Keratinocyte (primary cell): ENCODE results near the gene SRM. TPM values are rescaled to one million over a fixed set of nuclear protein-coding genes. Genes with fewer than 3 reads are reported as not detected.

ENCODE experiments used
- DNase-seq: peaks from one replicate; pipeline ENCODE4 v3.0.0-alpha.2; 2011; ENCODE audit warnings: low read depth, missing footprints, low spot score
- FAIRE-seq: peaks from 2 replicates; lab custom pipeline; 2011; peaks lifted over from hg19 to GRCh38; lab: Jason Lieb, UNC
- H2AFZ ChIP-seq: 2 replicates; pipeline ENCODE4 v1.6.0; 2012; ENCODE audit warnings: low read length, control low read depth, inconsistent platforms; ENCODE audit not compliant: control insufficient read depth
- H3K27ac ChIP-seq: 2 replicates; pipeline ENCODE4 v1.5.1; 2011; ENCODE audit warnings: low read length; ENCODE audit not compliant: control insufficient read depth, insufficient read depth
- H3K27me3 ChIP-seq: 3 replicates; pipeline ENCODE4 v1.6.0; 2011; ENCODE audit warnings: low read length; ENCODE audit not compliant: control insufficient read depth, insufficient read depth; ENCODE audit errors: extremely low read depth
- H3K36me3 ChIP-seq, 2 experiments: 2 replicates in 1 of 2; 3 replicates in 1 of 2; pipeline ENCODE4 v1.5.1; 2011; ENCODE audit warnings: low read length in 2 of 2, mild to moderate bottlenecking in 1 of 2; ENCODE audit not compliant: control insufficient read depth in 2 of 2, insufficient read depth in 2 of 2; ENCODE audit errors: extremely low read depth in 1 of 2
- H3K4me1 ChIP-seq: 3 replicates; pipeline ENCODE4 v1.5.1; 2011; ENCODE audit warnings: low read length; ENCODE audit not compliant: control insufficient read depth, insufficient read depth; ENCODE audit errors: extremely low read depth
- H3K4me2 ChIP-seq: 3 replicates; pipeline ENCODE4 v1.6.0; 2011; ENCODE audit warnings: low read depth, low read length; ENCODE audit not compliant: control insufficient read depth, insufficient read depth; ENCODE audit errors: extremely low read depth
- H3K4me3 ChIP-seq, 3 experiments: fragments of 200-600 bp in 1 of 3; sonication (generic) in 1 of 3; 2 replicates in 2 of 3; 3 replicates in 1 of 3; pipeline ENCODE4 v1.5.1; 2011 to 2016; ENCODE audit warnings: low read length in 3 of 3, mild to moderate bottlenecking in 3 of 3, control low read depth in 2 of 3, inconsistent platforms in 1 of 3, low read depth in 1 of 3, mixed read lengths in 1 of 3, mixed run types in 1 of 3, moderate library complexity in 1 of 3; ENCODE audit not compliant: control insufficient read depth in 2 of 3, insufficient read depth in 2 of 3; ENCODE audit errors: extremely low read depth in 1 of 3
- H3K79me2 ChIP-seq: 2 replicates; pipeline ENCODE4 v1.6.0; 2012; ENCODE audit warnings: low read length; ENCODE audit not compliant: control insufficient read depth, insufficient read depth
- H3K9ac ChIP-seq: 3 replicates; pipeline ENCODE4 v1.6.0; 2011; ENCODE audit warnings: low read length; ENCODE audit not compliant: control insufficient read depth, insufficient read depth; ENCODE audit errors: extremely low read depth
- H3K9me1 ChIP-seq: 3 replicates; pipeline ENCODE4 v1.6.0; 2011; ENCODE audit warnings: low read length; ENCODE audit not compliant: control insufficient read depth, insufficient read depth; ENCODE audit errors: extremely low read depth
- H3K9me3 ChIP-seq: 2 replicates; pipeline ENCODE4 v1.5.1; 2012; ENCODE audit warnings: low read depth, low read length; ENCODE audit not compliant: control insufficient read depth
- H4K20me1 ChIP-seq: 3 replicates; pipeline ENCODE4 v1.6.0; 2011; ENCODE audit warnings: low read length; ENCODE audit not compliant: control insufficient read depth, insufficient read depth; ENCODE audit errors: extremely low read depth
- CTCF ChIP-seq, 3 experiments: IDR thresholded peaks in 1 of 3; conservative IDR thresholded peaks in 1 of 3; optimal IDR thresholded peaks in 1 of 3; 2 replicates in 2 of 3; 3 replicates in 1 of 3; pipeline versions ENCODE3 to v1.5.1; 2011; ENCODE audit warnings: low read length in 3 of 3, mild to moderate bottlenecking in 3 of 3, moderate library complexity in 2 of 3, control low read depth in 1 of 3, inconsistent platforms in 1 of 3; ENCODE audit not compliant: insufficient read depth in 2 of 3; ENCODE audit errors: extremely low read depth in 1 of 3
- EZH2 ChIP-seq: IDR thresholded peaks from one replicate; pipeline ENCODE4 v1.6.1; 2012; ENCODE audit warnings: inconsistent platforms, mild to moderate bottlenecking, low read length, moderate library complexity
- dilution Hi-C: fragments of 300-500 bp; cut with MboI; formaldehyde crosslinking; loops from one replicate; pipeline ENCODE4 v1.7.0; 2020; ENCODE audit warnings: low sequenced_read_pairs; ENCODE audit not compliant: extremely low pct_ligation_motif_present
- polyA plus RNA-seq, 5 experiments: library from polyadenylated mRNA; depleted of rRNA in 3 of 5; stranded (reverse) in 3 of 5; stranded (forward) in 1 of 5; unstranded in 1 of 5; fragments of >200 nt; gene quantifications; 1 replicate in 1 of 5; 2 replicates in 3 of 5; 3 replicates in 1 of 5; pipeline versions ENCODE4 v1.2.1 to v1.2.3, GENCODE V29; 2011 to 2012; ENCODE audit warnings: missing spikeins in 2 of 5, low read depth in 1 of 5, low replicate concordance in 1 of 5

SRM gene
- polyA plus RNA-seq, 1 donor (not counting 4 experiments of a cell fraction or from before 2014, with no cell fraction given): 32.8 TPM

- FAIRE-seq: no peak
- TF ChIP-seq CTCF (optimal IDR thresholded peaks at IDR 0.05 in 1 of 3, IDR thresholded peaks at IDR 0.05 in 1 of 3, conservative IDR thresholded peaks at IDR 0.05 in 1 of 3; ENCODE audit: extremely low read depth in 1 of 3, insufficient read depth in 2 of 3, low read length in 3 of 3): no peak
- TF ChIP-seq EZH2: no peak
Measured at GRCh38 chr1:11044086-11044848, 15.6 kb downstream of the SRM start.

GRCh38 chr1:11042995-11043874 lies 16.6 kb downstream of the SRM start:
- H3K9me1 ChIP-seq: no peaks in the 10 kb centered on the region
- no peak overlapping the region for H3K27ac ChIP-seq
- TF ChIP-seq EZH2 (no peak), CTCF (optimal IDR thresholded peaks at IDR 0.05 in 1 of 3, IDR thresholded peaks at IDR 0.05 in 1 of 3, conservative IDR thresholded peaks at IDR 0.05 in 1 of 3; ENCODE audit: extremely low read depth in 1 of 3, insufficient read depth in 2 of 3, low read length in 3 of 3) (no peak)
- H3K9ac ChIP-seq: no peak overlapping the region
- no peak overlapping the region for H2AFZ ChIP-seq
- H3K4me3 ChIP-seq: no peak overlapping the region
- H3K4me1 ChIP-seq: no peaks in the 10 kb centered on the region
- dilution Hi-C loops: no loop called here
- no peaks in the 10 kb centered on the region for H4K20me1 ChIP-seq
- FAIRE-seq (no peak), DNase-seq (no peak)
- no peak overlapping the region for H3K4me2 ChIP-seq
- H3K79me2 ChIP-seq: no peaks in the 10 kb centered on the region
- no peaks in the 10 kb centered on the region for H3K36me3 ChIP-seq
- no peaks in the 10 kb centered on the region for H3K9me3 ChIP-seq
- no peaks in the 10 kb centered on the region for H3K27me3 ChIP-seq

More at GRCh38 chr1:11044086-11044848, 15.6 kb downstream of the SRM start:
- H3K9ac ChIP-seq: no peak overlapping the region
- H3K27ac ChIP-seq: no peak overlapping the region
- no peaks in the 10 kb centered on the region for H3K36me3 ChIP-seq
- H3K27me3 ChIP-seq: no peaks in the 10 kb centered on the region
- H3K79me2 ChIP-seq: no peaks in the 10 kb centered on the region
- DNase-seq: no peak
- H2AFZ ChIP-seq: no peak overlapping the region
- H3K9me3 ChIP-seq: no peaks in the 10 kb centered on the region
- H3K9me1 ChIP-seq: no peaks in the 10 kb centered on the region
- H3K4me2 ChIP-seq: no peak overlapping the region
- no peaks in the 10 kb centered on the region for H3K4me1 ChIP-seq
- H4K20me1 ChIP-seq: no peaks in the 10 kb centered on the region
- no peak overlapping the region for H3K4me3 ChIP-seq
- dilution Hi-C loops: no loop called here
